IMR-90 (cell line): ENCODE data around the gene CYP27C1. TPM values are rescaled to one million over a fixed set of nuclear protein-coding genes. Genes with fewer than 3 reads are reported as not detected.

Experiments used
- ATAC-seq: fragments of 200-7000 bp; cut with Tn5 transposase; 2 replicates; pipeline ENCODE4 v1.9.1; 2020; ENCODE audit warnings: low read depth, mild to moderate bottlenecking, moderate library complexity
- BruUV-seq: library from RNA; stranded (reverse); fragments of 400-500 nt; replicated peaks from 2 replicates; lab custom pipeline; 2021; lab: Mats Ljungman, UMichigan
- CTCF ChIA-PET: fragments of 300-600 bp; formaldehyde crosslinking; extraction: SDS; loops from one replicate; lab custom pipeline; 2021; ENCODE audit warnings: antibody characterized with exemption; lab: Yijun Ruan, JAX
- POLR2A ChIA-PET: fragments of 300-600 bp; sonication (Branson Sonifier 250); formaldehyde crosslinking; loops from one replicate; lab custom pipeline; 2022; ENCODE audit warnings: antibody characterized with exemption; ENCODE audit not compliant: unreplicated experiment; lab: Charles Lee
- DNase-seq: peaks from one replicate; pipeline ENCODE4 v3.0.0; 2013
- H2AFZ ChIP-seq: replicated peaks from 2 replicates; pipeline ENCODE3; 2013; ENCODE audit warnings: low read length, mild to moderate bottlenecking; ENCODE audit not compliant: poor library complexity
- H2AK5ac ChIP-seq: 2 replicates; pipeline ENCODE4 v1.6.1; 2013; ENCODE audit warnings: low read depth, low read length, inconsistent platforms
- H2AK9ac ChIP-seq: replicated peaks from 2 replicates; pipeline ENCODE3; 2013; ENCODE audit warnings: mild to moderate bottlenecking, low read depth, low read length, moderate library complexity; ENCODE audit not compliant: poor library complexity
- H2BK120ac ChIP-seq: 2 replicates; pipeline ENCODE4 v1.6.1; 2013; ENCODE audit warnings: low read depth, low read length, inconsistent platforms
- H2BK15ac ChIP-seq: 3 replicates; pipeline ENCODE4 v1.6.1; 2013; ENCODE audit warnings: low read depth, low read length, inconsistent platforms
- H2BK20ac ChIP-seq: 2 replicates; pipeline ENCODE4 v1.6.1; 2013; ENCODE audit warnings: low read depth, mild to moderate bottlenecking, inconsistent platforms, low read length, moderate library complexity
- H2BK5ac ChIP-seq: 2 replicates; pipeline ENCODE4 v1.6.1; 2013; ENCODE audit warnings: mild to moderate bottlenecking, low read depth, low read length, inconsistent platforms; ENCODE audit not compliant: poor library complexity, severe bottlenecking
- H3K14ac ChIP-seq: replicated peaks from 2 replicates; pipeline ENCODE4 v1.6.1; 2013; ENCODE audit warnings: low read depth, low read length, inconsistent platforms
- H3K18ac ChIP-seq: 2 replicates; pipeline ENCODE4 v1.6.1; 2013; ENCODE audit warnings: low read depth, low read length, control low read depth
- H3K23ac ChIP-seq: 2 replicates; pipeline ENCODE4 v1.6.1; 2013; ENCODE audit warnings: low read depth, low read length, inconsistent platforms
- H3K27ac ChIP-seq: 2 replicates; pipeline ENCODE4 v1.5.1; 2013; ENCODE audit warnings: mild to moderate bottlenecking, control low read depth, low read length; ENCODE audit not compliant: insufficient read depth
- H3K27me3 ChIP-seq: 2 replicates; pipeline ENCODE4 v1.6.1; 2013; ENCODE audit warnings: low read length; ENCODE audit not compliant: control insufficient read depth, insufficient read depth
- H3K36me3 ChIP-seq: 2 replicates; pipeline ENCODE4 v1.6.1; 2013; ENCODE audit warnings: low read length, mixed read lengths; ENCODE audit not compliant: control insufficient read depth, insufficient read depth
- H3K4ac ChIP-seq: 2 replicates; pipeline ENCODE4 v1.6.1; 2013; ENCODE audit warnings: low read depth, low read length, inconsistent platforms
- H3K4me1 ChIP-seq: 2 replicates; pipeline ENCODE4 v1.6.1; 2013; ENCODE audit warnings: low read length, mixed read lengths; ENCODE audit not compliant: control insufficient read depth, insufficient read depth
- H3K4me2 ChIP-seq: 2 replicates; pipeline ENCODE4 v1.6.1; 2013; ENCODE audit warnings: low read depth, mild to moderate bottlenecking, control low read depth, low read length, moderate library complexity
- H3K4me3 ChIP-seq: 2 replicates; pipeline ENCODE4 v1.5.1; 2013; ENCODE audit warnings: low read depth, mild to moderate bottlenecking, control low read depth, low read length, moderate library complexity; ENCODE audit not compliant: insufficient read depth
- H3K56ac ChIP-seq: 2 replicates; pipeline ENCODE4 v1.6.1; 2013; ENCODE audit warnings: low read length, inconsistent platforms; ENCODE audit not compliant: insufficient read depth; ENCODE audit errors: extremely low read depth
- H3K79me1 ChIP-seq, 2 experiments: 2 replicates each; pipeline ENCODE4 v1.6.1; 2013; ENCODE audit warnings: low read length in 2 of 2, inconsistent platforms in 1 of 2, low read depth in 1 of 2
- H3K9ac ChIP-seq: 2 replicates; pipeline ENCODE4 v1.6.1; 2013; ENCODE audit warnings: low read depth, low read length, control low read depth
- H3K9me1 ChIP-seq: 2 replicates; pipeline ENCODE4 v1.6.1; 2013; ENCODE audit warnings: low read length, inconsistent platforms; ENCODE audit not compliant: insufficient read depth
- H3K9me3 ChIP-seq: 2 replicates; pipeline ENCODE4 v1.6.1; 2013; ENCODE audit warnings: low read length; ENCODE audit not compliant: control insufficient read depth, insufficient read depth
- H4K20me1 ChIP-seq: 2 replicates; pipeline ENCODE4 v1.6.1; 2013; ENCODE audit warnings: low read length, inconsistent platforms; ENCODE audit not compliant: insufficient read depth
- H4K5ac ChIP-seq: 2 replicates; pipeline ENCODE4 v1.6.1; 2013; ENCODE audit warnings: mild to moderate bottlenecking, low read depth, low read length, control low read depth
- H4K8ac ChIP-seq, 2 experiments: 2 replicates each; pipeline ENCODE4 v1.6.1; 2013; ENCODE audit warnings: low read depth in 2 of 2, low read length in 2 of 2, control low read depth in 1 of 2, inconsistent platforms in 1 of 2
- H4K91ac ChIP-seq: 2 replicates; pipeline ENCODE4 v1.6.1; 2013; ENCODE audit warnings: low read depth, low read length, inconsistent platforms; ENCODE audit not compliant: insufficient read depth
- BHLHE40 ChIP-seq: fragments of 150-350 bp; IDR thresholded peaks from 2 replicates; pipeline ENCODE4 v1.6.1; 2016; ENCODE audit warnings: mild to moderate bottlenecking, low read depth, low read length
- CHD1 ChIP-seq: IDR thresholded peaks from 2 replicates; pipeline ENCODE4 v1.6.1; 2012; ENCODE audit warnings: low read depth, low read length, improper control_type of control experiment
- FOS ChIP-seq: fragments of 150-350 bp; IDR thresholded peaks from 2 replicates; pipeline ENCODE4 v1.6.1; 2016; ENCODE audit warnings: low read depth, low read length
- MAFK ChIP-seq: IDR thresholded peaks from 2 replicates; pipeline ENCODE4 v1.6.1; 2012; ENCODE audit warnings: low read depth, low read length, improper control_type of control experiment
- MAZ ChIP-seq: IDR thresholded peaks from 2 replicates; pipeline ENCODE4 v1.6.1; 2012; ENCODE audit warnings: low read depth, mild to moderate bottlenecking, low read length, improper control_type of control experiment, moderate library complexity, borderline replicate concordance
- MXI1 ChIP-seq: IDR thresholded peaks from 2 replicates; pipeline ENCODE4 v1.6.1; 2012; ENCODE audit warnings: low read depth, mild to moderate bottlenecking, low read length, moderate library complexity, borderline replicate concordance
- NFE2L2 ChIP-seq: fragments of 150-350 bp; IDR thresholded peaks from 2 replicates; pipeline ENCODE4 v1.6.1; 2016; ENCODE audit warnings: low read depth, mild to moderate bottlenecking, low read length
- POLR2A ChIP-seq: IDR thresholded peaks from 2 replicates; pipeline ENCODE4 v1.6.1; 2012; ENCODE audit warnings: mild to moderate bottlenecking, low read depth, low read length
- RAD21 ChIP-seq: IDR thresholded peaks from 2 replicates; pipeline ENCODE4 v1.6.1; 2012; ENCODE audit warnings: low read length, improper control_type of control experiment
- RCOR1 ChIP-seq: IDR thresholded peaks from 2 replicates; pipeline ENCODE4 v1.6.1; 2012; ENCODE audit warnings: mild to moderate bottlenecking, low read length, improper control_type of control experiment; ENCODE audit not compliant: insufficient replicate concordance
- RFX5 ChIP-seq: IDR thresholded peaks from 2 replicates; pipeline ENCODE4 v1.8.0; 2012; ENCODE audit warnings: low read depth, mild to moderate bottlenecking, low read length, moderate library complexity
- WGBS, 2 experiments: methylation state at CpG; one replicate each; pipeline versions ENCODE4 v1.1.5 to v1.1.7; 2013; ENCODE audit warnings: missing lambda C conversion rate in 2 of 2; ENCODE audit not compliant: insufficient read length in 1 of 2; ENCODE audit errors: extremely low coverage in 2 of 2; 5-methylcytosine and 5-hydroxymethylcytosine counted together
- dilution Hi-C: fragments of 300-500 bp; cut with HindIII; formaldehyde crosslinking; loops from one replicate; pipeline ENCODE4 v1.14.3; 2018; ENCODE audit warnings: low sequenced_read_pairs; ENCODE audit not compliant: unreplicated experiment
- in situ Hi-C: fragments of 300-500 bp; cut with MboI; formaldehyde crosslinking; loops from 3 replicates; pipeline ENCODE4 v1.14.3; 2019; ENCODE audit warnings: low sequenced_read_pairs, inconsistent platforms, mixed read lengths
- intact Hi-C: fragments of 100-400 bp; cut with micrococcal nuclease; formaldehyde crosslinking; loops from 2 replicates; pipeline ENCODE4 v1.10.0; 2022
- polyA plus RNA-seq, 3 experiments: library from polyadenylated mRNA; depleted of rRNA; stranded (reverse); fragments of >200 nt; gene quantifications; 2 replicates each; pipeline ENCODE4 v1.2.3, GENCODE V29; 2012; ENCODE audit warnings: low replicate concordance in 1 of 3
- total RNA-seq: library from RNA; depleted of rRNA; stranded (reverse); fragments of >200 nt; gene quantifications from 2 replicates; pipeline ENCODE4 v1.2.3, GENCODE V29; 2012
- TF ChIP-seq, protein P1 (sequence below): conservative IDR thresholded peaks from 2 replicates; pipeline ENCODE4 v1.5.1; 2012; ENCODE audit warnings: mild to moderate bottlenecking, low read depth, low read length, improper control_type of control experiment

Gene CYP27C1
- total and polyA plus RNA-seq, 2 of the 4 experiments (the other 2 are of a cell fraction): not detected

DNA sequence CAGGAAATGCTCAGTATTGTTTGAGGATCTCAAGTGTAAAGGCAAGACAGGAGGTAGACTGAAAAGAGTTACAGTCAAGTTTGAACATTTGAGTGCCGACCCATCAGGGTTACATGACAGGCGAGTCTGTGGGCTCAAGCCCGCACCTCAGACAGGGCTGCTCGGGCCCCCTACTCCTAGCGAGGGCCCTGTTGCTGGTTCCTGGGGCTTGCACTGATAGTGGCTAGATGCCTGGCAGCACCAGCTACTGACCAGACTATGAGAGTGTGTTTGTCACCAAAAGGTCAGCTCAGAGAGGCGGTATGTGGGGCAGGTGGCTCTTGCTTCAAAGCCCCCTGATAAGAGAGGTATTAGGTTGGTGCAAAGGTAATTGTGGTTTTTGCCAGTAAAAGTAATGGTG lies 35.6 kb upstream of the CYP27C1 start:
- Histone ChIP-seq H2AK9ac (no peak overlapping the region), H3K79me1 (no peaks in the 10 kb centered on the region), H3K4me3 (no peak overlapping the region), H2BK15ac (no peak overlapping the region), H2AK5ac (no peak overlapping the region), H3K9me1 (0 out of 2 replicates have a peak, but pooled peaks cover 7% of the 10 kb centered on the region), H4K20me1 (no peaks in the 10 kb centered on the region), H4K8ac (no peak overlapping the region), H4K91ac (no peak overlapping the region), H3K56ac (no peak overlapping the region), H3K9ac (no peak overlapping the region), H3K27ac (no peak overlapping the region), H3K9me3 (no peaks in the 10 kb centered on the region), H3K27me3 (no peaks in the 10 kb centered on the region), H3K36me3 (peaks cover 30% of the 10 kb centered on the region), H3K4me1 (no peaks in the 10 kb centered on the region), H3K23ac (no peak overlapping the region), H2AFZ (no peak overlapping the region), H4K5ac (no peak overlapping the region), H3K14ac (no peak overlapping the region), H3K4me2 (no peak overlapping the region), H2BK120ac (no peak overlapping the region), H3K18ac (no peak overlapping the region), H2BK5ac (no peak overlapping the region), H2BK20ac (no peak overlapping the region), H3K4ac (no peak overlapping the region)
- ChIA-PET POLR2A (no interaction called here), CTCF (interaction anchor here (0.6 kb wide), 1 partner anchor 10 kb away, joined by 4 read pairs; no protein-coding TSS in a partner anchor)
- no TSS peak for BruUV-seq
- TF ChIP-seq FOS: no peak
- no peak for TF ChIP-seq MXI1
- TF ChIP-seq MAZ: no peak
- TF ChIP-seq POLR2A: no peak
- TF ChIP-seq, protein P1, sequence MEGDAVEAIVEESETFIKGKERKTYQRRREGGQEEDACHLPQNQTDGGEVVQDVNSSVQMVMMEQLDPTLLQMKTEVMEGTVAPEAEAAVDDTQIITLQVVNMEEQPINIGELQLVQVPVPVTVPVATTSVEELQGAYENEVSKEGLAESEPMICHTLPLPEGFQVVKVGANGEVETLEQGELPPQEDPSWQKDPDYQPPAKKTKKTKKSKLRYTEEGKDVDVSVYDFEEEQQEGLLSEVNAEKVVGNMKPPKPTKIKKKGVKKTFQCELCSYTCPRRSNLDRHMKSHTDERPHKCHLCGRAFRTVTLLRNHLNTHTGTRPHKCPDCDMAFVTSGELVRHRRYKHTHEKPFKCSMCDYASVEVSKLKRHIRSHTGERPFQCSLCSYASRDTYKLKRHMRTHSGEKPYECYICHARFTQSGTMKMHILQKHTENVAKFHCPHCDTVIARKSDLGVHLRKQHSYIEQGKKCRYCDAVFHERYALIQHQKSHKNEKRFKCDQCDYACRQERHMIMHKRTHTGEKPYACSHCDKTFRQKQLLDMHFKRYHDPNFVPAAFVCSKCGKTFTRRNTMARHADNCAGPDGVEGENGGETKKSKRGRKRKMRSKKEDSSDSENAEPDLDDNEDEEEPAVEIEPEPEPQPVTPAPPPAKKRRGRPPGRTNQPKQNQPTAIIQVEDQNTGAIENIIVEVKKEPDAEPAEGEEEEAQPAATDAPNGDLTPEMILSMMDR: no peak
- TF ChIP-seq CHD1: no peak
- TF ChIP-seq MAFK: no peak
- TF ChIP-seq RCOR1: no peak
- TF ChIP-seq RAD21: no peak
- no peak for TF ChIP-seq BHLHE40
- TF ChIP-seq NFE2L2: no peak
- no peak for TF ChIP-seq RFX5
- ATAC-seq (no peak), DNase-seq (no peak)
- WGBS, 2 experiments: 100% methylated on average over 3 of the region's 6 CpGs; no CpG with 5 or more reads in 1 of the 2 experiments
- dilution Hi-C loops (no loop called here), intact Hi-C loops (no loop called here), in situ Hi-C loops (no loop called here)
